SHP77 (cell line): Measurements from ENCODE around the gene SPINK4.

ENCODE experiments used
- DNase-seq, 2 experiments: peaks; one replicate each; lab custom pipeline; 2025; lab: John Stamatoyannopoulos, UW

Gene SPINK4

GRCh38 chr9:33257276-33257675 lies 17.3 kb downstream of the SPINK4 start:
- DNase-seq, result no peak

DNA sequence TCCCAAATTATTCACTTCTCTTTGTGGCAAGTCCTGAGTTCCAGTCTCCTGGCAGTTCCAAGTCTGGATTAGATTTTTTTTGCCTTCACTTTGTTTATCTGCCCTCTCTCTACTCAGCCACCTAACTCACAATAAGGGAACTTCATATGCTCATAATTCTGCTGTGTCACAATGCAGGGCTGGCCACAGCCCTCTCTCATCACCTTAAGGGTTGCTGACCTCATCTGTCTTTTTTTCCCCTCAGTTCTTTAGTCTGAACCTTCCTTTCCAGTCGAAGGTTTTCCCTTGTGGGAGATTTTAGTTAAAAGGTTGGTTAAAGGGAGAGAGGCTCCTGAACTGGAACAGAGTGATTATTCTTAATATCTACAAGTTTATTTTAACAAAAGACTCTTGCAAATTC lies 20.4 kb downstream of the SPINK4 start:
- no peak for DNase-seq

- DNase-seq, result no peak
Observed at GRCh38 chr9:33263131-33264002, 23.4 kb downstream of the SPINK4 start.

DNA sequence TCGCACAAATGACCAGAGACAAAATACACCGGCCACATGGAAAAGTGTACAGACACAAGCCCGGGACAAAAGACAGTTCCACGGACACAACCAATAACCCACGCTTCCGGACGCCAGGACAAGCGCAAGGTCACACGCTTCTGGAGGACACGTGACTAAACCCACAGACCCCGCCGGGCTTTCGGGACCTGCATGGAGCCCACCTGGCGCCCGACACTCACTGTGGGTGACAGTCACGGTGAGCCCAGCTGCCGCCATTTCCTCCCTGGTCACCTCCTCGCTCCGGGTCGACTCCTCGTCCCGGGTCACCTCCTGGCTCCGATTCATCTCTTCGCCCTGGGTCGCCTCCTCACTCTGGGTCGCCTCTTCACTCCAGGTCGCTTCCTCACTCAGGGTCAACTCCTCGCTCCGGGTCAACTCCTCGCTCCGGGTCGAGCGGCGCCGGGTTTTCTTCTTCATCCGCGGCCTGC lies 24.1 kb downstream of the SPINK4 start:
- DNase-seq, result no peak

GRCh38 chr9:33264473-33265177 lies 24.7 kb downstream of the SPINK4 start, which contains the start of the genes BAG1 and CHMP5:
BAG1 (minus strand) TSS chr9:33264708.
CHMP5 (plus strand) TSS chr9:33265049; CDS start chr9:33265079, 30 bp downstream.
- peak; percentile 89 to 91 for DNase-seq

- DNase-seq, result no peak
Observed at GRCh38 chr9:33265211-33265865, 25.4 kb downstream of the SPINK4 start.

DNA sequence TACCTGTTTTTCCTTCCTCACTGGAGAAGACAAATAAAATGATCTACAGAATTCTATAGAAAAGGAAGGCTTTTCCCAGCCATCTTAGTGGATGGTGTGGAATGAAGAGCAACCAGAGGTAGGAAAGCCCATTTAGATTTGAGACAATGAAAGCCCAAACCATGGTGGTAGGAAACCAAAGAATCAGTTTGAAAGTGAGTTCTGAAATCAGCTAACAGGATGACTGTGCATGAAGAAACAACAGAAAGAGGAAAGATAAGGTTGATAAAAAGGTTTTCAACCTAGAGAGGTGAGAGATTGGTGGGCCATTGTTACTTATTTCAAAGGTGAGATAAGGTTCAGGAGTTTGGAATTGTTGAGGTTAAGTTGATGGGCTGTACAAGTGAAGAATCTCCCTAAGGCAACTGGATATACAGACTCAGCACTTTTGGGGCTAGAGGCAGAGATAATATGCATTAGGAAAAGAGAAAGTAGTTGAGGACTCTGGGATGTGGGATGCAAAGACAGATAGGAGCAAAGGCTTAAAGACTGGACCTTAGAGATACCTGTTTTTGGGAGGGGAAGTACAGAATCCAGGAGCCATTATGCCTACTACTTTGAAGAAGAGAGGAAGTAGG lies 27.3 kb downstream of the SPINK4 start:
- no peak for DNase-seq

- DNase-seq, result no peak
Observed at GRCh38 chr9:33270146-33270545, 30.2 kb downstream of the SPINK4 start.

DNA sequence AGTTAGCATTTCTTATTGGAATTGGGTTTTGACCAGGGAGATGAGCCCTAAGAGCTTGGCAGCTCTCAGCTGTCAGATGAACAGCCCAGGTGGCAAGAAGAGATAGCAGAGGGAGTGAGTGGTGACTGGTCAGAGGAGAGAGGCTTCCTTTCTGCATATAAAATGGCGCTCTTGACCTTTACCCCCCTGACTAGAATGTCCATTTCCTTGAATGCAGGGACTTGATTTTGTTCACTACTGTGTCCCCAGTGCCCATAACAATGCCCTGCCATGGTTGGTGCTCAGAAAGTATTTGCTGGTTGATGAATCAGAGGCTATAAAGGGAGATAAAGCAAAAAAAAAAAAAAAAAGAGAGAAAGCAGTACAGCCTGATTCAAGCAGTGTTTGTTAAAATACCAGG lies 32.1 kb downstream of the SPINK4 start:
- no peak for DNase-seq

- DNase-seq, result no peak
Observed at GRCh38 chr9:33273266-33273971, 33.5 kb downstream of the SPINK4 start.

GRCh38 chr9:33273972-33274328 lies 34.0 kb downstream of the SPINK4 start:
- no peak for DNase-seq

- DNase-seq, result no peak
Observed at GRCh38 chr9:33277484-33277883, 37.5 kb downstream of the SPINK4 start.

DNA sequence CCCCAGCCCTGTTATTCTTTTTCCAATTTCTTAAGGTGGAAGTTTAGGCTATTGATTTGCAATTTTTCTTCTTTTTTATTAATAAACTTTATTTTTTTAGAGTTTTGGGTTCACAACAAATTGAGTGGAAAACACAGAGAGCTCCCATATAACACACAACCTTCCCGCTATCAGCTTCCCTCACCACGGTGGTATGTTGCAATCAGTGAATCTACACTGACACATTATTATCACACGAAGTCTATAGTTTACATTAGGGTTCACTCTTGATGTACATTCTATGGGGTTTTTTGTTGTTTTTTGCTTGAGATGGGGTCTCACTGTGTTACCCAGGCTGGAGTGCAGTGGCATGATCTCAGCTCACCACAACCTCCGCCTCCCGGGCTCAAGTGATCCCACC lies 45.5 kb downstream of the SPINK4 start:
- no peak for DNase-seq

DNA sequence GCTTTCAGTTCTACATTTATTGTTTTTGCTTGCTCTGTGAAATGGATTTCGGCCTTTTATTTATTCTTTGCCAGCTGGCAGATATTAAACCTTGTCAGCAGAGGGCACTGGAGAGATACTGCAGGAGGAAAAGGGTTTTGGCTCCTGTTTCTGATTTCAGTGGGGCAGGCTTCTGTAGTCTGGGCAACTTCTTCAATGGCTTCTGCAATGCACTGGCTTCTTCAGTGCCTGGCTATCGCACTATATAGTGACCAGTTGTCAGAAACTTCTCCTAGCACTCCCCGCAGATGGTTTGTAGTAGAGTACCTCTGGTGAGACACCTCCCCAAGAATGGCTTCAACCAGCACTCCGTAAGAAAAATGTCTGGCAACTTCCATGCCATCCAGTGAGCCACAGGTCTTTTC lies 47.1 kb downstream of the SPINK4 start:
- DNase-seq, result peak; percentile 14 to 21

DNA sequence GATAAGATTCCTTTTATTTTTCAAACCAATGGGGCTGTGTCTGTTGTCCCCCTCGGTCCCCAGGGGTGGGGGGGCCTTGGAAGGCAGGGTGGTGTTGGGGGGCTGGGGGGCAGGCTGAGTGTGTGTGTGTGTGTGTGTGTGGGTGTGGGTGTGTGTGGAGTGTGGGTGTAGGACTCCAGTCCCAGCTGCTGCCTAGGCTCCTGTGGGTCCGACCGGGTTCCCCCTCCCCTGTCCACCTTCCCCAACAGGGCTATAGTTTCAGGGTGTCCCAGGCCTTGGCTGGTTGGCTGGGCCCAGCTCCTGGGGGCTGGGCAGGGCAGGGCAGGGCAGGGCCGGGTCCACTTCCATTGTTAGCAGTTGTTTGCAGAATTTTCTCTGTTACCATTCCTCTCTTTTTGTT lies 48.3 kb downstream of the SPINK4 start:
- DNase-seq, result no peak

DNA sequence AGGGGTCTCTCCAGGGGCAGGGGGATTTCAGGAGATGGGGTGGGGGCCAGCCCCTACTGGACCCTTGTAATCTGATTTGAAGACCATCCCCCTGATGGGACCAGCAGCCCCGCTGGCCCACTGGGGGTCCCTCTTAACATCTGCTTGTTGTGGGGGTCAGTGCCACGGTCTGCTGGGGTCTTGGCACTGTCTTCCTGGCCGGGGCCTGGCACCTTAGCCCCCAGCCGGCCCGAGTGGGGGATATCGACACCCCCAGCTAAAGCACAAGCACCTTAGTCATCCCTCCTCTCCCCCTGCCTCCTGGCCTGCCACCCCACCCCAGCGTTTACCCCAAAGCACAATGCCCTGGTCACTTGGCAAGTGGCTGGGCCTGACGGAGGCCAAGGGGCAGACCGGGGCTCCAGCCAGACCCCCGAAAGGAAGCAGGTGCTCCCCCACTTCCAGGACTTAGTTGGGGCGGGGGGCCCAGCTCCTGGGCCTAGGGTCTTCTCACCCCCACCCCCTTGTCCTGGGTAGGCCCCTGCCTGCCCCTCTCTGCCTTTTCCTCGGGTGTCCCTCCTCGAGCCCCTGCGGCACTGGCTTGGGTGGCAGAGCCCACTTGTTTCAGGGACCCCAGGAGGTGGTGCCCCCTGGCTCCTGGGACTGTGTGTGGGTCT lies 49.0 kb downstream of the SPINK4 start:
- no peak for DNase-seq

GRCh38 chr9:33289496-33289895 lies 49.5 kb downstream of the SPINK4 start:
- DNase-seq, result no peak

- no peak for DNase-seq
Observed at GRCh38 chr9:33289936-33290246, 49.9 kb downstream of the SPINK4 start.

DNA sequence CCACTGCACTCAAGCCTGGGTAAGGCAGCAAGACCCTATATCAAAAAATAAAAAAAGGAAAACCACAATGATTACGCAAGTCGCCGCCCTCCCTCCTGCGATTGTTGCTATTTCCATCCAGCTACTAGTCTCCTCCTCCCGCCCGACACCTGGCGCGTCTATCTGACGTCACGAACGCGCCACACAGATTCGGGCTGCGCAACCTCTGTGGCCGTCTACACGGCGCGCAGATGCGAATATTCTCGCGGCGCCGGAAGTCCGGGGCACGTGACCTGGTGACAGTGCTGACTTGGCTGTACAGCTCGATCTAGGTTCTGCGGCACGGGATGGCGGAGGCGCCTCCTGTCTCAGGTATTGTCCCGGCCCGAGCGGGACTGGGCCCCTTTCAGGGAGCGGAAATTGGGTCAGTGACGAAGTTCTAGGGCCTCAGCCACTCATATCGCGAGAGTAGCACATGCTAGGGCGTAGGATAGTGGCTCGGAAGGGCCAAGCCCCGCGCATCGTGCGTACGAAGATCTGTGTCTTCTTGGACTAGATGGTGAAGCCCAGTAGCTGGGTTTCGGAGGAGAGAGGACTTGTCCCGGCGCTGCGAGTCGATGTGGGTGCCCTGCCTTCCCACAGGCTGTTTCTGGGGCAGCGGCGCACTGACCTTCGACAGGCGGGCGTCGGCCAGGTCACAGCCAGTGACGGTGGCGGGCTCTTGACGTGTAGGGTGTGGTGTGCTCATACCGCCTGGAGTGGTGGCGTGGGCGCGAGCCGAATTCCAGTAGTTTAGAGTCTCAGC lies 50.5 kb downstream of the SPINK4 start, which contains the start of gene NFX1:
Gene NFX1, plus strand, starts transcription at position 270 of the 784 bp plus-strand sequence. Its CDS starts 57 bp downstream, at position 327.
- DNase-seq, result peak; percentile 83 to 86

DNA sequence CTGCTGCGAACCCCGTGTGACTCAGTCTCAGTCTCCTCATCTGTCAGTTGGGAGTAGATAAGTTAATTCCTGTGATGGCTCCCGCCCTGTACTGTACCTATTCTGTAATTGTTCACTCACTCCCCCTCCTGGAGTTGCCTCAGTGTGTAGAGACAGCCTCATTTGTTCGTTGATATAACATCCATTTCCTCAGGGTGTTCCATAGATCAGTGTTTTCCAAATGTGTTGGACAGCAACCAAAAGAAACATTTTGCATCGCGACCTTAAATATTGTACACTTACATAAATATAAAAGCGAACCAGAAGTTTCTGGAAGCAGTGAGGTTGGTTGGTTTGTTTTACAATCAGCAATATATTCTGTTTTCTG lies 51.0 kb downstream of the SPINK4 start:
- no peak for DNase-seq
